B cell (primary cell): Measurements from ENCODE around the gene COG4.

Experiments
- CTCF ChIP-seq: fragments of 200-600 bp; IDR thresholded peaks from one replicate; pipeline ENCODE4 v1.8.0; 2022; ENCODE audit warnings: antibody characterized with exemption, mild to moderate bottlenecking
- EZH2 ChIP-seq: IDR thresholded peaks from 2 replicates; pipeline ENCODE4 v1.6.1; 2012; ENCODE audit warnings: borderline replicate concordance, low read depth, mild to moderate bottlenecking, moderate library complexity, low read length; ENCODE audit not compliant: insufficient read depth, poor library complexity, severe bottlenecking

DNA sequence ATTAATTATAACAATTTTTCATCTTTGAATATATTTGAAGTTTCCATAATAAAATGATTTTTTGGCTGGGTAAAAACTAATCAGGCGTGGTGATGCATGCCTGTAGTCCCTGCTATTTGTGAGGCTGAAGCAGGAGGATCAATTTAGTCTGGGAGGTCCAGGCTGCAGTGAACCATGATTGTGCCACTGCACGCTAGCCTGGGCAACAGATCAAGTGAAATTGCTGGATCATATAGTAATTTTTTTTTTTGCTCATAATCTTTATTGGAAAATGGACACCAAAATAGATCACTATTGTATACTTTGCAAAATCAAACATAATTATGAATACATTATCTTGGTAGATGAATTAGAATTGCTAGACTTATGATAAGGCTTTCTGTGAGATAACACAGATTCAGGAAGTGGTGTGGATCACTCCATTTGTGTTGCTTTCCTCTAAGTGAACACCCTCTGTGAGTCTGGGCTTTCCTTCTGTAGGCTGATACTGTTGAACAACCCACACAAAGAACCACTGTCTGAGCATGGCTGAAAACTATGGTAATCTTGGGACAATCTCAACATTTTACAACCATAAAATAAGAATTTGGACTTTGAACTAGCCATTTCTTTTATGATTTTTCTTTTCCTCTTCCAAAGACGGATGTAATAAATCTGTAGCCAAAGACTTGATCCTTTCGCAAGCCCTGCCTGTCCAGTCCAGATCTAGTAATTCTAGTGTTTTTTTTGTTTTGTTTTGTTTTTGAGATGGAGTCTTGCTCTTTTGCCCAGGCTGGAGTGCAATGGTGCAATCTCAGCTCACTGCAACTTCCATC, 78.9 kb downstream of the COG4 start:
- no peak for TF ChIP-seq CTCF
- TF ChIP-seq EZH2 = no peak
